Hematopoietic multipotent progenitor cell treated with erythropoietin and hydrocortisone succinate and interleukin-3 and kit ligand, for 15 days (in vitro differentiated cells): ENCODE data around the gene CRTC1.
"Not testable (repeated sequence)": the region's sequence is repeated elsewhere in the genome, so short reads cannot be mapped to it uniquely, and the experiment has no call there.

ENCODE experiments used
- DNase-seq: peaks from one replicate; pipeline ENCODE4 v3.0.0-alpha.2; 2015; ENCODE audit warnings: low spot score

CRTC1 gene

DNA sequence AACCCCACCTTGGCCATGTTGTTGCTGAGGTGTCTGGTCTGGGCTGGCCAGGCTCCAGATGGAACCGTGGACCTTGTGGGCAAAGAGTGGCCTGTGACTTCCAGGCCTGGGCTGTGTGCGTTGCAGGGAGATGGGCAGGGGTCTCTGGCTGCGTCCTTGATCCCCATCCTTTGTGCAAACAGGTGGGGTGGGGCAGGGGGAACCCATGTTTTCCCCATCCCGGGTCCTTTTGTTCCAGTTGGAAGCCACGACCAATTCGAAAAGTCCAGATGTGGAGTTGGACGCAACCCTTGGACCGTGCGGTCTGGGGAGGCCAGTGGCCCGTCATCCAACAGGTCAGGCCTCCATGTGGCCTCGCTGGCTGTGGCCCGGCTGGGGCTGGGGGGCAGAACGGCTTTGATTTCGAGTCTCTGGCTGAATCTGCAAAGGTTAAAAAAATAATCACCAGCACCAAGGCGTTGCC is 120.7 kb downstream of the CRTC1 start:
- no peak for DNase-seq

DNA sequence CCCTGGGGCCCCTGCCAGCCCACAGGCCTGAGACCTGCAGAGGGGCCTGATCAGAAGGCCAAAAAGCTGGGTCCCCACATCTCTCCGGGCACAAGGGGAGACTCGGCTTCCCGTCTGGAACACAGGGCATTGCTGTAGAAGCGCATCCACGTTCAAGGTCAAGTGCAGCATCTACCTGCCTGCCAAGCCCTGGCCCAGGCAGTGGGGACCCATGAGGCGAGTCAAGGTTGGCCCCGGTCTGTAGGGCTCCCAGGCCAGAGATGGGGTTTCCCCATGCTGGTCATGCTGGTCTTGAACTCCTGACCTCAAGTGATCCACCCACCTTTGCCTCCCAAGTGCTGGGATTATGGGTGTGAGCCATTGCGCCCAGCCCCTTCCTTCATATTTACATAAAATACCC is 121.2 kb downstream of the CRTC1 start:
- no peak for DNase-seq

DNA sequence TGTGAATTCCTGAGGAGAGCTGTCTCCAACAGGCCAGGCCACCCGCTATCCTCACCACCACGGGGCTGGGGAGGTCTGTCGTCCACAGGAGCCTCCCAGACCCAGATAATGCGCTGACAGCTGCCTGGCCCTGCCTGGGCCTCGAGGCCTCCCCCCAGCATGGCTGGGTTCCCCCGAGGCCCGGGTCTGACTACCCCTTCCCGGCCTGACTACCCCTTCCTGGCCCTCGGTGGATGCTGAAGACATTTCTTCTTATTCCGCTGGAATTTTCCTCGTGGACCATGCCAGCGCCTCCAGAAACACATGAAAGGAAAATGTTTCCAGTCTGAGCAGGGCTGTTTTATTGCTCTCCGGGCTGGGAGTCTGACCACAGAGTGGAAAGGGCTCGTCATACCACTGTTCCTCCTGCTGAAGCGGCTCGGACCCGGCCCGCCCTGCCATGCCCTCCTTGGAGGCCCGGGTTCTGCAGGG is 124.4 kb downstream of the CRTC1 start:
- no peak for DNase-seq

GRCh38 chr19:18809149-18809868 is 125.8 kb downstream of the CRTC1 start:
- no peak for DNase-seq

- not testable (repeated sequence) for DNase-seq
These were observed 128.2 kb downstream of the CRTC1 start for GRCh38 chr19:18811638-18812037.

DNA sequence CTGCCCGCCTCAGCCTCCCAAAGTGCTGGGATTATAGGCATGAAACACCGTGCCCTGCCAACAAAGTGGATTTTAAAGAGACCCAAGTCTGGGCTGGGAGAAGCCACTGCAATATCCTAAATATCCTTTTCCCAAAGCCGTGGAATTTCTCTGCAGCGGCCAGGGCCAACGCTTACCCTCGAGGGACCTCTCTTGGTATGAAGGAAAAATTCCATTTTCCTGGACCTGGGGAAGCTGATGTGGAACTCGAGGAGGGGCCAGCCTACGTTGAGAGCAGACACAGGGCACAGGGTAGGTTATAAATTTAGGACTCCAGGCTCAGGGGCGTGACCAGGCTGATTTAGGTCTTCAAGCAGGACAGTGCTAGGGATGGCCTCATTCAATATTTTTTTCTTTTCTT is 130.6 kb downstream of the CRTC1 start:
- no peak for DNase-seq

GRCh38 chr19:18815673-18816072 is 132.2 kb downstream of the CRTC1 start:
- DNase-seq: no peak

- DNase-seq: not testable (repeated sequence)
These were observed 133.2 kb downstream of the CRTC1 start for GRCh38 chr19:18816645-18817044.

DNA sequence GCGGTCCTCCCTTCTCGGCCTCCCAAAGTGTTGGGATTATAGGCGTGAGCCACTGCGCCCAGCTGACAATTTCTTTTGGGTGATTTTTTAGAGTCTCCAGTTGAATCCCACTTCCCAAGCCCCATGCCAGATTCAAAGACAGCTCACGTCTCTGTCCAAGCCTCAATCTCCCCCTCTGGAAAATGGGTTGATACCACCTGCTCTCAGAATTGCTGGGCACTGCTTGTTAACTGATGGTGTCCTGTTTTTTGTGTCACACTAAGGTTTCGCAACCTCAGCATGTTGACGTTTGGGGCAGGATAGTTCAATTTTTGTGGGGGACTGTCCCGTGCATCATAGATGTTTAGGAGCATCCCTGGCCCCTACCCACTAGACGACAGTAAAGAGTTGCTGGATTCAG is 134.1 kb downstream of the CRTC1 start:
- no peak for DNase-seq

GRCh38 chr19:18828786-18829185 is 145.3 kb downstream of the CRTC1 start:
- no peak for DNase-seq

- no peak for DNase-seq
These were observed 147.0 kb downstream of the CRTC1 start for GRCh38 chr19:18830488-18830887.

- peak; percentile 96 for DNase-seq
These were observed 148.2 kb downstream of the CRTC1 start, which contains the start of gene UPF1 for GRCh38 chr19:18831524-18832305. Gene UPF1 (plus strand): TSS chr19:18831959. CDS start chr19:18832210, 251 bp downstream.
